ENCODE results near the gene PRPF40A.

- TF ChIP-seq MAFK (IDR thresholded peaks at IDR 0.05; ENCODE audit: low read depth, low read length) = no peak
- TF ChIP-seq HDAC2 (IDR thresholded peaks at IDR 0.05; ENCODE audit: borderline replicate concordance in 1 of 2, low read depth in 2 of 2, low read length in 2 of 2) = no peak
- TF ChIP-seq CEBPB (IDR thresholded peaks at IDR 0.05; ENCODE audit: low read depth, low read length) = no peak
- no peak for TF ChIP-seq CTCF (IDR thresholded peaks at IDR 0.05; ENCODE audit: control extremely low read depth in 1 of 3, insufficient read depth in 1 of 3, low read depth in 1 of 3, low read length in 3 of 3)
- TF ChIP-seq JUND (IDR thresholded peaks at IDR 0.05; ENCODE audit: low read length) = no peak
- no peak for TF ChIP-seq RBBP5 (IDR thresholded peaks at IDR 0.05; ENCODE audit: borderline replicate concordance, low read depth, low read length)
These were observed 445 bp downstream of the PRPF40A start for GRCh38 chr2:152716805-152717227.

All from H1 (cell line).